HG03432 (cell line): ENCODE data around the gene PROK1.
"Not testable (repeated sequence)": the region's sequence is repeated elsewhere in the genome, so short reads cannot be mapped to it uniquely, and the experiment has no call there.

Experiments used
- ATAC-seq: cut with Tn5 transposase; IDR thresholded peaks from one replicate; pipeline ENCODE4 v1.9.1; 2021; ENCODE audit warnings: mild to moderate bottlenecking, moderate library complexity; ENCODE audit not compliant: unreplicated experiment

Gene PROK1

GRCh38 chr1:110433213-110433612 lies 17.7 kb upstream of the PROK1 start:
- ATAC-seq = no peak

GRCh38 chr1:110433803-110434202 lies 17.1 kb upstream of the PROK1 start:
- no peak for ATAC-seq

GRCh38 chr1:110434946-110435345 lies 16.0 kb upstream of the PROK1 start:
- ATAC-seq = no peak

GRCh38 chr1:110436635-110437034 lies 14.3 kb upstream of the PROK1 start:
- no peak for ATAC-seq

GRCh38 chr1:110437645-110438299 lies 13.2 kb upstream of the PROK1 start:
- not testable (repeated sequence) for ATAC-seq

- ATAC-seq = no peak
Observed at GRCh38 chr1:110438893-110439292, 12.1 kb upstream of the PROK1 start.

GRCh38 chr1:110439873-110440272 lies 11.1 kb upstream of the PROK1 start:
- ATAC-seq = not testable (repeated sequence)

GRCh38 chr1:110440877-110441276 lies 10.1 kb upstream of the PROK1 start:
- ATAC-seq = no peak

GRCh38 chr1:110441888-110442287 lies 9.1 kb upstream of the PROK1 start:
- no peak for ATAC-seq

- no peak for ATAC-seq
Observed at GRCh38 chr1:110443451-110443850, 7.5 kb upstream of the PROK1 start.

GRCh38 chr1:110444561-110444960 lies 6.4 kb upstream of the PROK1 start:
- ATAC-seq = no peak

GRCh38 chr1:110449661-110450651 lies 993 bp upstream of the PROK1 start:
- no peak for ATAC-seq

GRCh38 chr1:110452330-110452729 lies 1.4 kb downstream of the PROK1 start:
- no peak for ATAC-seq

- ATAC-seq = no peak
Observed at GRCh38 chr1:110453829-110454228, 2.9 kb downstream of the PROK1 start.

- no peak for ATAC-seq
Observed at GRCh38 chr1:110454328-110454727, 3.4 kb downstream of the PROK1 start.

- no peak for ATAC-seq
Observed at GRCh38 chr1:110455151-110455550, 4.2 kb downstream of the PROK1 start.

GRCh38 chr1:110457206-110457605 lies 6.3 kb downstream of the PROK1 start:
- ATAC-seq = no peak

- ATAC-seq = no peak
Observed at GRCh38 chr1:110460253-110461220, 9.6 kb downstream of the PROK1 start.

GRCh38 chr1:110462093-110462492 lies 11.1 kb downstream of the PROK1 start:
- no peak for ATAC-seq

GRCh38 chr1:110462964-110463363 lies 12.0 kb downstream of the PROK1 start:
- ATAC-seq = no peak

- ATAC-seq = no peak
Observed at GRCh38 chr1:110463725-110464124, 12.8 kb downstream of the PROK1 start.
